GM18907 (cell line): Measurements from ENCODE around the gene OR10J1.
"Not testable (repeated sequence)": the region's sequence is repeated elsewhere in the genome, so short reads cannot be mapped to it uniquely, and the experiment has no call there.

Experiments
- ATAC-seq: cut with Tn5 transposase; IDR thresholded peaks from one replicate; pipeline ENCODE4 v1.9.1; 2021; ENCODE audit warnings: mild to moderate bottlenecking, moderate library complexity; ENCODE audit not compliant: unreplicated experiment

The OR10J1 gene

DNA sequence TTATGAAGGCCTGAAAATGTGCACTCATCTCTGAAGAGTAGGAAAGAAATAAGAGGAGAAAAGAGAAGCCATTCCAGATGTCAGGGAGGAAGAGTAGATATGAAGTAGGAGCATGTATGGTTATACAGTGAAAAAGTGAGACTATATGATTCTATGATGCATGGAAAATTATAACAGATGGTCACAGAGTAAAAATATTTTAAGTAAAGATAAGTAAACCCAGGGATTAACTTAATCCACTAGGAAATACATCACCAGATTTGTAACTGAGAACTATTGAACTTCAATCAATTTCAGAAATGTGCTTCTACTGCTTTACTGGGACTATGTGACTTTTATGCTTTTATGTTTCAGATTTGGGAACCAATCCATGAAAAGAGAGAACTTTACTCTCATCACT lies at the start of gene OR10J1:
Gene OR10J1, plus strand, starts transcription at position 301 of the 400 bp plus-strand sequence. Its CDS starts 70 bp downstream, at position 371.
- ATAC-seq: no peak

GRCh38 chr1:159406821-159407220 lies 32.7 kb upstream of the OR10J1 start:
- no peak for ATAC-seq

- ATAC-seq: no peak
These were observed 30.6 kb upstream of the OR10J1 start for GRCh38 chr1:159408862-159409400.

GRCh38 chr1:159421821-159422220 lies 17.7 kb upstream of the OR10J1 start:
- no peak for ATAC-seq

- no peak for ATAC-seq
These were observed 11.0 kb upstream of the OR10J1 start for GRCh38 chr1:159428536-159428935.

GRCh38 chr1:159429074-159429861 lies 10.3 kb upstream of the OR10J1 start:
- no peak for ATAC-seq

- ATAC-seq: no peak
These were observed 8.5 kb upstream of the OR10J1 start for GRCh38 chr1:159430985-159431384.

DNA sequence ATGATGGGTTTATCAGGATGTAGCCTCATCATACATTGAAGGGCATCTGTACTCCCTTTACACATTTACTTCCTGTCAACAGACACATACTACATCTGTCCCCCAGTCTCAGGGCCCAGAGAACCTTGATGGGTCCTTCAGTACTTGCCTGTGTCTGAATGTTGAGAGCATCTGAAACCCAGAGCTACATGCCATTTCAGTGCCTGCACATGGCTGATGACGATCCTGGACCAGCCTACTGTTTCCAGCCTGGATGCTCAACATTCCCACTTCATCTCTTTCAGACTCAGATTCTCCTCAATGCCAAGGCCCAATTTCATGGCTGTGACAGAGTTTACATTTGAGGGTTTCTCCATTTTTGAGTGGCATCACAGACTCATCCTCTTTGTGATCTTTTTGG lies 7.6 kb upstream of the OR10J1 start, which contains the start of gene OR10J4:
Gene OR10J4, plus strand, starts transcription at position 301 of the 400 bp plus-strand sequence.
- no peak for ATAC-seq

- ATAC-seq: no peak
These were observed 3.1 kb upstream of the OR10J1 start for GRCh38 chr1:159436469-159436868.

- no peak for ATAC-seq
These were observed 1.8 kb downstream of the OR10J1 start for GRCh38 chr1:159441360-159441759.

DNA sequence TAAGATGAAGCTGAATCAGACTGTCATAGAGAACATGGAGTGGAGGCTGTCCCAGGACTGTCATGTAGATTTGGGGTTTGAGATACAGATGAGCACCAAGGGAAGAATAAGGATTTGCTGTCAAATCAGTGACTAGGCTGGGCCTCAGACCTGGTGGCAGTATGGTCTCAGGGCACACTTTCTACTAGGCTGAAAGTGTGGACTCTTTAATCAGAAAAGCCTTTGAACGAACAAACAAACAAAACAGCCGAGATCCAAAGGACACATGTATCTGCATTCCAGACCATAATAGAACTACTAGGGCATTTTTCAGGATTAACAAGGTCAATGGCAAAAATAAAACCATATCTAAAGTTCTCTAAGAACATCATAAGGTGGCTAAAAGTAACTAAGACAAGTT lies 2.9 kb downstream of the OR10J1 start:
- ATAC-seq: no peak

DNA sequence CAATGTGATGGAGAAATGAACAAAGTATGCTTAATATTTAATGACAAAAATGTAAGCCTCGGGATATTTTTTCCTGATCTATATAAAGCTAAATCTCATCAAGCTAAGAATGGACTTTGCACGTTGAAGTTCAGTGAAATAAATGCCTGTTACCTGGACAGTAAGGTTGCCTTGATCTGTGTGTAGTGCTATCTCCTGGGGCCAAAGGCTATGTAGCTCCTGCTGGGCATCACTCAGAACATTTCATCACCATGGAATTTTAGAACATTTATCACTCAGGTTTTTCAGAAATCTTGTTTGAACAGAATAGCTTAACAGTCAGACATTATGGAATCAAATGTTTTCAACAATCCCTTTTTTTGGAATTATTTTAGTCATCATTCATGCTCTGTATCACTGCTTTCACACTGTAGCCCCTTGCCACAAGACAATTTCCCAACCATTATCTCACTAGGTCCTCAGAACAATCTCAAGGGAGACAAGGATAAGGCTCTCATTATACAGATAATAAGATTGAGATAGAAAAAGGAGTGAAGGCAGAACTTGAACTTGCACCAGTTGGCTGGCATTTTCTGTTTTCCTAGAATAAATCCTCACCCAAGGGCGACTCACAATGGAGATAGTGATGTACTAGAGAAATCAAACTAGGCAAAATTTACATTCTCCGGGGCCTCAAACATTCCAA lies 3.7 kb downstream of the OR10J1 start:
- no peak for ATAC-seq

GRCh38 chr1:159444511-159444910 lies 5.0 kb downstream of the OR10J1 start:
- no peak for ATAC-seq

DNA sequence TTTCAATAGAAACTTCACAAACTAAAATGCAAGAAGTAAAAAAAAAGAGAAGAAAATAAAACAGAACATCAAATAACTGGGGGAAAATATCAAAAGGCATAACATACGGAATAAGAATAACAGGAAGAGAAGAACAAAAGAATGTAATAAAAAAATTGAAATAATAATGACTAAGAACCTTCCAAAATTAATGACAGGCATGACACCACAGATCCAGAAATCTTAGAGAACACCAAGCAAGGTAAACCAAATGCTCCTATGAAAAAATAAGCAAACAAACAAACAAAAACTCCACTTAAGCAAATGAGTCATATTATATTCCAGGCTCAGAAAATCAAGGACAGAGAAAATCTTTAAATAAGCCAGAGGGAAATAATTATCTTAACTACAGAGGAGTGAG lies 8.7 kb downstream of the OR10J1 start:
- ATAC-seq: no peak

GRCh38 chr1:159449605-159450004 lies 10.1 kb downstream of the OR10J1 start:
- not testable (repeated sequence) for ATAC-seq

GRCh38 chr1:159459551-159459950 lies 20.0 kb downstream of the OR10J1 start:
- ATAC-seq: no peak

- no peak for ATAC-seq
These were observed 25.7 kb downstream of the OR10J1 start for GRCh38 chr1:159465191-159465603.

GRCh38 chr1:159468321-159468720 lies 28.8 kb downstream of the OR10J1 start:
- no peak for ATAC-seq

GRCh38 chr1:159469921-159470533 lies 30.5 kb downstream of the OR10J1 start:
- ATAC-seq: no peak

GRCh38 chr1:159473335-159473734 lies 33.8 kb downstream of the OR10J1 start:
- no peak for ATAC-seq

- no peak for ATAC-seq
These were observed 35.4 kb downstream of the OR10J1 start for GRCh38 chr1:159474926-159475325.
